Stimulated activated CD8-positive, alpha-beta memory T cell treated with anti-CD3 and anti-CD28 coated beads, Interleukin-12 subunit alpha, Interleukin-12 subunit beta, amount 100 ng/mL, for 24 hours (primary cell): ENCODE results near the gene PRKG1.
"Not testable (repeated sequence)": the region's sequence is repeated elsewhere in the genome, so short reads cannot be mapped to it uniquely, and the experiment has no call there.

Experiments
- DNase-seq: peaks from one replicate; pipeline ENCODE4 v3.0.0-alpha.2; 2020; ENCODE audit errors: extremely low read depth

Gene PRKG1

GRCh38 chr10:51758366-51758765 is 684.1 kb downstream of the PRKG1 start:
- no peak for DNase-seq

- DNase-seq, result not testable (repeated sequence)
These were observed 684.6 kb downstream of the PRKG1 start for GRCh38 chr10:51758838-51759237.

- DNase-seq, result no peak
These were observed 685.7 kb downstream of the PRKG1 start for GRCh38 chr10:51759896-51760534.

- no peak for DNase-seq
These were observed 686.8 kb downstream of the PRKG1 start for GRCh38 chr10:51760864-51761640.

GRCh38 chr10:51763746-51764145 is 689.5 kb downstream of the PRKG1 start:
- no peak for DNase-seq

GRCh38 chr10:51765284-51765971 is 691.1 kb downstream of the PRKG1 start:
- no peak for DNase-seq

GRCh38 chr10:51766423-51767102 is 692.3 kb downstream of the PRKG1 start:
- DNase-seq, result no peak

GRCh38 chr10:51767103-51767763 is 692.9 kb downstream of the PRKG1 start:
- no peak for DNase-seq

- DNase-seq, result no peak
These were observed 694.7 kb downstream of the PRKG1 start for GRCh38 chr10:51768886-51769465.

- DNase-seq, result no peak
These were observed 696.4 kb downstream of the PRKG1 start for GRCh38 chr10:51770709-51771108.

- DNase-seq, result no peak
These were observed 698.1 kb downstream of the PRKG1 start for GRCh38 chr10:51772387-51772786.

- DNase-seq, result no peak
These were observed 699.4 kb downstream of the PRKG1 start for GRCh38 chr10:51773681-51774080.

GRCh38 chr10:51783941-51784340 is 709.7 kb downstream of the PRKG1 start:
- no peak for DNase-seq

GRCh38 chr10:51786016-51786683 is 711.9 kb downstream of the PRKG1 start:
- no peak for DNase-seq

GRCh38 chr10:51786684-51787035 is 712.4 kb downstream of the PRKG1 start:
- DNase-seq, result no peak

GRCh38 chr10:51788273-51788672 is 714.0 kb downstream of the PRKG1 start:
- no peak for DNase-seq

- DNase-seq, result no peak
These were observed 714.8 kb downstream of the PRKG1 start for GRCh38 chr10:51789118-51789517.

GRCh38 chr10:51789903-51790302 is 715.6 kb downstream of the PRKG1 start:
- no peak for DNase-seq

- DNase-seq, result no peak
These were observed 718.4 kb downstream of the PRKG1 start for GRCh38 chr10:51792678-51793077.

- DNase-seq, result no peak
These were observed 725.8 kb downstream of the PRKG1 start for GRCh38 chr10:51800121-51800520.
